CD14-positive monocyte (primary cell): Measurements from ENCODE around the gene POLRMT. TPM values are rescaled to one million over a fixed set of nuclear protein-coding genes. Genes with fewer than 3 reads are reported as not detected.

ENCODE experiments used
- DNase-seq, 3 donors: peaks; one replicate each; pipeline ENCODE4 v3.0.0-alpha.2; 2011 to 2022
- H2AFZ ChIP-seq: 2 replicates; pipeline ENCODE4 v1.6.0; 2012; ENCODE audit warnings: mild to moderate bottlenecking, low read depth, low read length, inconsistent platforms; ENCODE audit not compliant: insufficient read depth, poor library complexity, severe bottlenecking
- H3K27ac ChIP-seq, 2 donors: 1 replicate in 1 of 2; 2 replicates in 1 of 2; pipeline ENCODE4 v1.5.1; 2012 to 2013; ENCODE audit warnings: low read length in 2 of 2, control low read depth in 1 of 2, inconsistent platforms in 1 of 2, low read depth in 1 of 2, mild to moderate bottlenecking in 1 of 2
- H3K27me3 ChIP-seq, 2 donors: one replicate each; pipeline versions ENCODE4 v1.6.0 to v1.6.1; 2011 to 2013; ENCODE audit warnings: low read length in 2 of 2; ENCODE audit not compliant: control insufficient read depth in 2 of 2, insufficient read depth in 2 of 2
- H3K36me3 ChIP-seq, 2 donors: replicated peaks in 1 of 2; 1 replicate in 1 of 2; 2 replicates in 1 of 2; pipeline versions ENCODE4 v1.5.1 to v1.6.1; 2012 to 2013; ENCODE audit warnings: low read length in 2 of 2, control low read depth in 1 of 2, inconsistent platforms in 1 of 2, mild to moderate bottlenecking in 1 of 2; ENCODE audit not compliant: insufficient read depth in 2 of 2, control insufficient read depth in 1 of 2
- H3K4me1 ChIP-seq, 2 donors: 1 replicate in 1 of 2; 2 replicates in 1 of 2; pipeline versions ENCODE4 v1.5.1 to v1.6.1; 2012 to 2013; ENCODE audit warnings: low read length in 2 of 2, control low read depth in 1 of 2, inconsistent platforms in 1 of 2, mild to moderate bottlenecking in 1 of 2, moderate library complexity in 1 of 2; ENCODE audit not compliant: insufficient read depth in 2 of 2, control insufficient read depth in 1 of 2
- H3K4me2 ChIP-seq: replicated peaks from 2 replicates; pipeline ENCODE3; 2012; ENCODE audit warnings: low read length, moderate library complexity, mild to moderate bottlenecking; ENCODE audit not compliant: poor library complexity, severe bottlenecking; ENCODE audit errors: extremely low read depth
- H3K4me3 ChIP-seq, 3 experiments: fragments of 200-600 bp in 1 of 3; sonication (generic) in 1 of 3; replicated peaks in 1 of 3; 1 replicate in 2 of 3; 2 replicates in 1 of 3; pipeline ENCODE4 v1.5.1; 2011 to 2013; ENCODE audit warnings: low read length in 3 of 3, mild to moderate bottlenecking in 3 of 3, control low read depth in 2 of 3, low read depth in 2 of 3, inconsistent platforms in 1 of 3, moderate library complexity in 1 of 3
- H3K79me2 ChIP-seq: 2 replicates; pipeline ENCODE4 v1.6.0; 2012; ENCODE audit warnings: mild to moderate bottlenecking, control low read depth, inconsistent platforms, low read length, moderate library complexity; ENCODE audit not compliant: insufficient read depth
- H3K9ac ChIP-seq: 2 replicates; pipeline ENCODE4 v1.6.0; 2017; ENCODE audit warnings: low read length, mild to moderate bottlenecking; ENCODE audit not compliant: insufficient read depth, poor library complexity, severe bottlenecking
- H3K9me3 ChIP-seq, 2 donors: replicated peaks in 1 of 2; 1 replicate in 1 of 2; 2 replicates in 1 of 2; pipeline versions ENCODE4 v1.5.1 to v1.6.1; 2012 to 2013; ENCODE audit warnings: low read length in 2 of 2, control low read depth in 1 of 2; ENCODE audit not compliant: control insufficient read depth in 1 of 2, insufficient read depth in 1 of 2
- H4K20me1 ChIP-seq: 2 replicates; pipeline ENCODE4 v1.6.0; 2012; ENCODE audit warnings: mild to moderate bottlenecking, low read length, control low read depth, moderate library complexity; ENCODE audit not compliant: insufficient read depth
- H3K27ac Mint-ChIP-seq, 7 donors: one replicate each; pipeline ENCODE4 v1.8.0; 2020; ENCODE audit warnings: mild to moderate bottlenecking in 7 of 7, mixed read lengths in 7 of 7, moderate library complexity in 6 of 7, inconsistent platforms in 2 of 7
- H3K27me3 Mint-ChIP-seq, 3 donors: one replicate each; pipeline ENCODE4 v1.8.0; 2021 to 2022; ENCODE audit warnings: low read depth in 3 of 3, mild to moderate bottlenecking in 3 of 3, mixed read lengths in 3 of 3, moderate library complexity in 3 of 3, inconsistent platforms in 1 of 3
- H3K36me3 Mint-ChIP-seq, 2 donors: one replicate each; pipeline ENCODE4 v1.8.0; 2020; ENCODE audit warnings: mixed read lengths in 2 of 2, inconsistent platforms in 1 of 2, mild to moderate bottlenecking in 1 of 2
- H3K4me1 Mint-ChIP-seq: one replicate; pipeline ENCODE4 v1.8.0; 2020; ENCODE audit warnings: mild to moderate bottlenecking, mixed read lengths
- H3K4me3 Mint-ChIP-seq, 2 donors: one replicate each; pipeline ENCODE4 v1.8.0; 2020; ENCODE audit warnings: mild to moderate bottlenecking in 2 of 2, mixed read lengths in 2 of 2, moderate library complexity in 1 of 2
- H3K9me3 Mint-ChIP-seq, 7 donors: one replicate each; pipeline ENCODE4 v1.8.0; 2020 to 2022; ENCODE audit warnings: mixed read lengths in 7 of 7, mild to moderate bottlenecking in 6 of 7, moderate library complexity in 6 of 7, inconsistent platforms in 2 of 7
- WGBS: methylation state at CpG from one replicate; pipeline ENCODE4 v1.1.5; 2013; ENCODE audit warnings: missing lambda C conversion rate; ENCODE audit not compliant: insufficient coverage; 5-methylcytosine and 5-hydroxymethylcytosine counted together
- intact Hi-C, 2 donors: fragments of 100-400 bp; cut with micrococcal nuclease; formaldehyde crosslinking; loops; one replicate each; pipeline versions ENCODE4 v1.15.0 to v1.15.1; 2023
- polyA plus RNA-seq, 3 donors: library from polyadenylated mRNA; depleted of rRNA in 1 of 3; unstranded in 2 of 3; stranded (reverse) in 1 of 3; fragments of 300-500 nt in 2 of 3; fragments of >200 nt in 1 of 3; fragmentation: Illumina TruSeq in 2 of 3; gene quantifications; 1 replicate in 2 of 3; 2 replicates in 1 of 3; pipeline ENCODE4 v1.2.3, GENCODE V29; 2012 to 2021
- TF ChIP-seq, protein P1 (sequence below): fragments of 200-600 bp; IDR thresholded peaks from one replicate; pipeline ENCODE4 v1.8.0; 2022; ENCODE audit warnings: antibody characterized with exemption, mild to moderate bottlenecking

The POLRMT gene
- polyA plus RNA-seq, 3 donors = 16.2 to 40.5 (median 17.6) TPM

- peaks cover 2 to 11% of the 10 kb centered on the region in 2 donors for H3K4me1 ChIP-seq
- H3K4me2 ChIP-seq = no peak overlapping the region
Measured at GRCh38 chr19:579842-580155, 53.5 kb downstream of the POLRMT start.

DNA sequence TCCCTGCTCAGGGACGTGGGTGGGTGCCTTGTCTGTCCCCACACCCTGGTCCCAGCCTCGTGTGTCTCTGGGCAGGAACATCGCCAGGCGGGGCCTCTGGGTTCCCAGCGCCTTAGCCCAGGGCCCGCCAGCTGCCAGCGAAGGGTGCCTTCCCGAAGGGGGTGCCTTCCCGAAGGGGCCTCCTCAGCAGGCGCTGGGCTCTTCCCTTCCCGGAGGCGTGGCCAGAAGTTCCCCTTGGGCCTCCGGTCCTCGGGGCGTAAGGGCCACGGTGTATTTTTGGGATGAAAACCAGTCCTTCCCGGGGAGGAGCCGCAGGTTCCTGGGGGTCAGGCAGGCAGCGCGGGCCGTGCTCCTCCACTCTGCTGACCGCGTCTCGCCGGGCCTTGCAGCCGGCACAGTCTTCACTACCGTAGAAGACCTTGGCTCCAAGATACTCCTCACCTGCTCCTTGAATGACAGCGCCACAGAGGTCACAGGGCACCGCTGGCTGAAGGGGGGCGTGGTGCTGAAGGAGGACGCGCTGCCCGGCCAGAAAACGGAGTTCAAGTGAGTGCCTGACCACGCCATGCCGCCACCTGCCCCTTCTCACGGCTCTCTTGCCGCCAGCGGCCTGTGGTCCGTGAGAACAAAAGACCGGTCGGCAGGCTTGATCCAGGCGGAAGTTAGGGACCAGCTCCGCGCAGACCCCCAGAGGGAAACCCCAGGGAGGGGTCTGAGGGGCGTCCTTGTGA lies 54.1 kb downstream of the POLRMT start:
- H3K9me3 ChIP-seq = no peaks in the 10 kb centered on the region
- Mint-ChIP-seq H3K36me3 (peaks cover 18 to 55% of the 10 kb centered on the region in 2 donors), H3K27ac (no peak overlapping the region), H3K4me3 (no peak overlapping the region), H3K27me3 (peaks cover 0 to 3% (median 1%) of the 10 kb centered on the region in 3 donors), H3K4me1 (peaks cover 18% of the 10 kb centered on the region), H3K9me3 (no peaks in the 10 kb centered on the region)
- intact Hi-C loops = no loop called here
- no peak overlapping the region for H3K27ac ChIP-seq
- H3K4me1 ChIP-seq = peaks cover 7 to 16% of the 10 kb centered on the region in 2 donors
- H4K20me1 ChIP-seq = peaks cover 92% of the 10 kb centered on the region
- no peak overlapping the region for H2AFZ ChIP-seq
- 95% methylated on average over 38 of the region's 46 CpGs for WGBS
- H3K4me3 ChIP-seq = no peak overlapping the region
- H3K9ac ChIP-seq = no peak overlapping the region
- no peak for DNase-seq
- no peaks in the 10 kb centered on the region for H3K27me3 ChIP-seq
- no peak overlapping the region for H3K4me2 ChIP-seq
- H3K79me2 ChIP-seq = peaks cover 58% of the 10 kb centered on the region
- TF ChIP-seq, protein P1, sequence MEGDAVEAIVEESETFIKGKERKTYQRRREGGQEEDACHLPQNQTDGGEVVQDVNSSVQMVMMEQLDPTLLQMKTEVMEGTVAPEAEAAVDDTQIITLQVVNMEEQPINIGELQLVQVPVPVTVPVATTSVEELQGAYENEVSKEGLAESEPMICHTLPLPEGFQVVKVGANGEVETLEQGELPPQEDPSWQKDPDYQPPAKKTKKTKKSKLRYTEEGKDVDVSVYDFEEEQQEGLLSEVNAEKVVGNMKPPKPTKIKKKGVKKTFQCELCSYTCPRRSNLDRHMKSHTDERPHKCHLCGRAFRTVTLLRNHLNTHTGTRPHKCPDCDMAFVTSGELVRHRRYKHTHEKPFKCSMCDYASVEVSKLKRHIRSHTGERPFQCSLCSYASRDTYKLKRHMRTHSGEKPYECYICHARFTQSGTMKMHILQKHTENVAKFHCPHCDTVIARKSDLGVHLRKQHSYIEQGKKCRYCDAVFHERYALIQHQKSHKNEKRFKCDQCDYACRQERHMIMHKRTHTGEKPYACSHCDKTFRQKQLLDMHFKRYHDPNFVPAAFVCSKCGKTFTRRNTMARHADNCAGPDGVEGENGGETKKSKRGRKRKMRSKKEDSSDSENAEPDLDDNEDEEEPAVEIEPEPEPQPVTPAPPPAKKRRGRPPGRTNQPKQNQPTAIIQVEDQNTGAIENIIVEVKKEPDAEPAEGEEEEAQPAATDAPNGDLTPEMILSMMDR = no peak
- peaks cover 44 to 47% of the 10 kb centered on the region in 2 donors for H3K36me3 ChIP-seq

More at GRCh38 chr19:579842-580155, 53.5 kb downstream of the POLRMT start:
- WGBS = 97% methylated on average over 11 of the region's 11 CpGs
- no peak overlapping the region for H3K4me3 Mint-ChIP-seq
- peak overlapping the region in 1 of 7 donors; percentile 37 for H3K27ac Mint-ChIP-seq
- H3K4me1 Mint-ChIP-seq = peaks cover 13% of the 10 kb centered on the region
- H3K79me2 ChIP-seq = peaks cover 53% of the 10 kb centered on the region
- intact Hi-C loops = loop anchor here in 1 of 2 donors (5.0 kb wide), 1 partner anchor 153 kb away; no protein-coding TSS in a partner anchor
- no peak overlapping the region for H3K27ac ChIP-seq
- peaks cover 18 to 51% of the 10 kb centered on the region in 2 donors for H3K36me3 Mint-ChIP-seq
- no peaks in the 10 kb centered on the region for H3K9me3 ChIP-seq
- H2AFZ ChIP-seq = no peak overlapping the region
- no peak for DNase-seq
- peaks cover 92% of the 10 kb centered on the region for H4K20me1 ChIP-seq
- no peak overlapping the region for H3K4me3 ChIP-seq
- peaks cover 44 to 47% of the 10 kb centered on the region in 2 donors for H3K36me3 ChIP-seq
- no peaks in the 10 kb centered on the region for H3K9me3 Mint-ChIP-seq
- H3K27me3 ChIP-seq = no peaks in the 10 kb centered on the region
- peaks cover 1 to 3% (median 2%) of the 10 kb centered on the region in 3 donors for H3K27me3 Mint-ChIP-seq
- H3K9ac ChIP-seq = no peak overlapping the region
- TF ChIP-seq, protein P1 = no peak
